TTC549 (cell line): Measurements from ENCODE around the gene DIRAS1.
"Not testable (repeated sequence)": the region's sequence is repeated elsewhere in the genome, so short reads cannot be mapped to it uniquely, and the experiment has no call there.

ENCODE experiments used
- FAIRE-seq: peaks from 2 replicates; lab custom pipeline; 2012; peaks lifted over from hg19 to GRCh38; lab: Jason Lieb, UNC

The DIRAS1 gene

DNA sequence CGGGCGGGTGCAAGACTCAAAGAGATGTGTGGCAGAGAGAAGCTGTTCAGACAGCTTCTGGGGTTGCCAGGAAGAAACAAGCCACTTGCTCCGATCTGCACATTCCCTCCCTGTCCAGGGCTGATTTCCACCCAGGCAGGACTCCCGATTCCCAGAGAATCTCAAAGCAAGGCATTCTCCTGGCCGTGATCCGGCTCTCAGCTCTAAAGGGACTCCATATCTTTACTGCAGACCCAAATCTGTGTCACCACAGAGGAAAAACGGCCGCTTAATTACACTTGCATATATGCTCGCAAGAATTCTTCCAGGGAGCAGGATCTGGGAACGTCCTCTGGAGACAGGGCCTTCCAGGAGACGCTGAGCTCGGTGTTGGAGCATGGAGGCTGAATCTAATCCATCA is 44.3 kb downstream of the DIRAS1 start:
- FAIRE-seq = no peak

DNA sequence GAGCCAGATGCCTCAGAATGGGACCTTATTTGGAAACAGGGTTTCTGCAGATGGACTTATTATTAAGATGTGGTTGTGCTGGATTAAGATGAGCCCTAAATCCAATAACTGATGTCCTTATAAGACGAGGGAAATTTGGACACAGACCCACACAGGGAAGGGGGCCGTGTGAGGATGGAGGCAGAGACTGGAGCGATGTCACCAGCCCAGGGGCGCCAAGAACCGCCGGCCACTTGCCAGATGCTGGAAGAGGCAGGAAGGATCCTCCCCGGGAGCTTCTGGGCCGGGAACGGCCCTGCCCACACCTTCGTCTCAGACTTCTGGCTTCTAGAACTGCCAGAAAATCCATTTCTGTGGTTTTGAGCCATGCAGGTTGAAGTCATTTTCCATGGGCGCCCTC is 45.3 kb downstream of the DIRAS1 start:
- no peak for FAIRE-seq

DNA sequence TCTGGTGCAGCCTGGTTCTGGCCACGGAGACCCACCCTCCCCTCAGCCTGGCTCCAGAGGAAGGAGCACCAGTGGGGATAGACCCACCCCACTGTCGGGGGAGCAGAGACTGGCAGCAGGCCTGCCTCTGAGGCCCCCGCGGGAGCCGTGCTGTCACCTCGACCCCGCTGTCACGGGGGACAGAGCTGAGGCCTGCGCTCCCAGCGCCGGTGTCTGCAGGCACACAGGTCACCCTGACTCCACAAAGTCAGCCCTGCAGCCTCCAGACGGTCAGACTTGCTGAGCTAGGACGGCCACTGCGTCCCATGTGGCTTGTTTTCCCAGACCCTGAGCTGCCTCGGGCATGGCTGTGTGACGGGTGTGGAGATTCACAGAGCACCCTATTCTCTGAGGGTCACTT is 51.0 kb downstream of the DIRAS1 start:
- FAIRE-seq = no peak

DNA sequence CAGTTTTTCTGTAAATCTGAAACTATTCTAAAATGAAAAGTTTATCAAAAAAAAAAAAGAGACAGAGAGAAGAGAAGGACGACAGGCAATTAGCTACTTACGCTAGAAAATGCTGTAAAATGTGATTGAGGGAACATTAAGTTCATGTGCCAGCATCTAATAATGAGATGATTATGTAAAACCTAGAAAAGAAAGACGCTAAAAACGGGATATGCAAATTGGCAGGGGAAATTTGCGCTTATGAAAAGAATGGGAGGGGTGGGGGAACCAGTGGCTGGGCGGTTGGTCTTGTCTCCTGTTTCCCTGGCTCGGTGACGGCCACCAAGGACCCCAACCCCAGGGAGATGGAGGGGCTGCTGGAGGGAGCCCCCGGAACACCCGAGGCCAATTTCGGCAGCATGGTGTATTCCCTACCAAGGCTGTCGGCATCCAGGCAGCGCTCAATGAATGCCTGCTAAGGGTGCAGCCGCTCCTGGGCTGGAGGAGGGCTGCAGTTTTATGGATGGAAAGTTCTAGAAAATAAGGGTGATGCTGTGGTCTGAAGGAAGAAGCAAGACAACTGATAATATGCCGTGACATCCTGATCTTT is 52.9 kb downstream of the DIRAS1 start:
- no peak for FAIRE-seq

DNA sequence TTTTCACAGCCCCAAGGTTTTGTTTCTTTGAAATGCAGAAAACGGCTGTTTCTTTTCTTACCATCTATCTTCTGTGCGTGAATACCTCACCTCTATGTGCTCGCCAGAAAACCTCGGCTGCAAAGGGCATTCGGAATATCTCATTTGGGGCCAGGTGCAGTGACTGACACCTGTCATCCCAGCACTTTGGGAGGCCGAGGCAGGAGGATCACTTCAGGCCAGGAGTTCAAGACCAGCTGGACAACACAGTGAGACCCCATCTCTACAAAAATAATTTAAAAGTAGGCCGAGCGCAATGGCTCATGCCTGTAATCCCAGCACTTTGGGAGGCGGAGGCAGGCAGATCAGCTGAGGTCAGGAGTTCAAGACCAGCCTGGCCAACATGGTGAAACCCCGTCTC is 53.8 kb downstream of the DIRAS1 start:
- not testable (repeated sequence) for FAIRE-seq

DNA sequence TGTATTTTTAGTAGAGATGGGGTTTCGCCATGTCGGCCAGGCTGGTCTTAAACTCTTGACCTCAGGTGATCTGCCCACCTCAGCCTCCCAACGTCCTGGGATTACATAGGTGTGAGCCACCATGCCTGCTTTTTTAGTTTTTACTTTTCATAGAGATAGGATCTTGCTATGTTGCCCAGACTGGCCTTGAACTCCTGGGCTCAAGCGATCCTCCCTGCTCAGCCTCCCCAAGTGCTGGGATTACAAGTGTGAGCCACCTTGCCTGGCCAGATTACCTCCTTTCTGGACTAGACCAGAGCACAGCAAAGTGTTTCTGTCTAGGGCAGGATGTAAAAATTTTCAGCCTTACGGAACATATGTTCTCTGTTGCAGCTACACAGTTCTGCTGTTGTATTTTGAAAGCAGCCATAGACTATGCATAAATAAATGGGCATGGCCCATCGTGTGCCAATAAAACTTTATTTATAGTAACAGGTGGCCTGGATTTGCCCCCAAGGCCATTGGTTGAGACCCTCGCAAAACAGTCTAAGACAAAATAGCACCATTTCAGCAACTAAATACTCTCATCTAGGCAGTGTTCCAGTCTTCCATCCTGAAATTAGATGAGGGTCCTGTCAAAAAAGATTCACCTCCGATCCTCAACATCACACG is 54.7 kb downstream of the DIRAS1 start:
- FAIRE-seq = no peak

DNA sequence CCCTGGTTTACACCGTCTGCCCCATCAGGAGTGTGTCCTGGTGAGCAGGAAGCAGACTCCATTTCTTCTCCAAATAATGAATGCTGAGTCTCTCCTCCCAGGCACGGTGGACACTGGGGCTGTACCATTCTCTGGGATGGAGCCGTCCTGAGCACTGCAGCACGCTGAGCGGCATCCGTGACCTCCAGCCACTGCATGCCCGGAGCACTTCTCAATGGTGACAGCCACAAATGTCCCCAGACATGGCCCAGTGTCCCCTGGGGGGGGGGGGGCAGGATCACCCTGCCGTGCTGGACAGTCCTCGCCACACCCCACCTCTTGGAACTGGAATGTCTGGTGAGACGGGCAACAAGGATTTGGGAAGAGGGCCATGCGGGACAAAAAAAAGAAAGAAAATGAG is 56.1 kb downstream of the DIRAS1 start:
- no peak for FAIRE-seq
